Gastroesophageal sphincter (tissue), 3 donors: ENCODE measurements around the gene SUCNR1.

Experiments used
- EP300 ChIP-seq: sonication (generic); formaldehyde crosslinking; IDR thresholded peaks from one replicate; pipeline ENCODE4 v1.6.1; 2017; ENCODE audit warnings: antibody characterized with exemption, mild to moderate bottlenecking
- POLR2A ChIP-seq, 2 donors: fragments of 450-650 bp; IDR thresholded peaks; one replicate each; pipeline ENCODE4 v1.6.1; 2017; ENCODE audit warnings: antibody characterized with exemption in 2 of 2, mild to moderate bottlenecking in 2 of 2, moderate library complexity in 1 of 2
- POLR2AphosphoS5 ChIP-seq: sonication (generic); formaldehyde crosslinking; IDR thresholded peaks from one replicate; pipeline ENCODE4 v1.6.1; 2017; ENCODE audit warnings: antibody characterized with exemption
- TF ChIP-seq, protein P1 (sequence below), 4 experiments: fragments of 200-600 bp in 2 of 4; fragments of 450-650 bp in 2 of 4; sonication (generic) in 1 of 4; IDR thresholded peaks; one replicate each; pipeline ENCODE4 v1.5.1; 2017 to 2019; ENCODE audit warnings: antibody characterized with exemption in 4 of 4, mild to moderate bottlenecking in 2 of 4, moderate library complexity in 2 of 4

- TF ChIP-seq POLR2A (IDR thresholded peaks at IDR 0.05) (no peak), POLR2AphosphoS5 (no peak), EP300 (no peak)
- TF ChIP-seq, protein P1, sequence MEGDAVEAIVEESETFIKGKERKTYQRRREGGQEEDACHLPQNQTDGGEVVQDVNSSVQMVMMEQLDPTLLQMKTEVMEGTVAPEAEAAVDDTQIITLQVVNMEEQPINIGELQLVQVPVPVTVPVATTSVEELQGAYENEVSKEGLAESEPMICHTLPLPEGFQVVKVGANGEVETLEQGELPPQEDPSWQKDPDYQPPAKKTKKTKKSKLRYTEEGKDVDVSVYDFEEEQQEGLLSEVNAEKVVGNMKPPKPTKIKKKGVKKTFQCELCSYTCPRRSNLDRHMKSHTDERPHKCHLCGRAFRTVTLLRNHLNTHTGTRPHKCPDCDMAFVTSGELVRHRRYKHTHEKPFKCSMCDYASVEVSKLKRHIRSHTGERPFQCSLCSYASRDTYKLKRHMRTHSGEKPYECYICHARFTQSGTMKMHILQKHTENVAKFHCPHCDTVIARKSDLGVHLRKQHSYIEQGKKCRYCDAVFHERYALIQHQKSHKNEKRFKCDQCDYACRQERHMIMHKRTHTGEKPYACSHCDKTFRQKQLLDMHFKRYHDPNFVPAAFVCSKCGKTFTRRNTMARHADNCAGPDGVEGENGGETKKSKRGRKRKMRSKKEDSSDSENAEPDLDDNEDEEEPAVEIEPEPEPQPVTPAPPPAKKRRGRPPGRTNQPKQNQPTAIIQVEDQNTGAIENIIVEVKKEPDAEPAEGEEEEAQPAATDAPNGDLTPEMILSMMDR (IDR thresholded peaks at IDR 0.05): no peak
These were observed 45.5 kb downstream of the SUCNR1 start for GRCh38 chr3:151919030-151919328.
